H1 (cell line): ENCODE results near the gene CNNM3. TPM values are rescaled to one million over a fixed set of nuclear protein-coding genes. Genes with fewer than 3 reads are reported as not detected.

Source experiments
- GABPA ChIP-seq: IDR thresholded peaks from 2 replicates; pipeline ENCODE4 v1.6.1; 2011; ENCODE audit warnings: mild to moderate bottlenecking, low read length, moderate library complexity, borderline replicate concordance; ENCODE audit not compliant: insufficient read depth
- RXRA ChIP-seq: IDR thresholded peaks from 2 replicates; pipeline ENCODE4 v1.6.1; 2011; ENCODE audit warnings: low read depth, mild to moderate bottlenecking, low read length, moderate library complexity; ENCODE audit not compliant: insufficient read depth
- TEAD4 ChIP-seq: IDR thresholded peaks from 2 replicates; pipeline ENCODE4 v1.6.1; 2012; ENCODE audit warnings: low read depth, low read length, inconsistent platforms, mixed read lengths
- polyA plus RNA-seq, 7 experiments: library from polyadenylated mRNA; depleted of rRNA in 3 of 7; stranded (reverse) in 5 of 7; unstranded in 2 of 7; fragments of >200 nt in 5 of 7; fragments of 200-250 nt in 2 of 7; gene quantifications; 1 replicate in 5 of 7; 2 replicates in 1 of 7; 4 replicates in 1 of 7; pipeline versions ENCODE4 v1.2.1 to v1.2.3, GENCODE V29; 2011 to 2013; ENCODE audit warnings: missing spikeins in 2 of 7, mixed read lengths in 2 of 7
- total RNA-seq: library from RNA; stranded (reverse); fragmentation: NEBNext Ultra II Directional; extraction: Animal tissue kit (Norgen Biotek cat#: 25700); gene quantifications from 2 replicates; pipeline ENCODE4 v1.2.1, GENCODE V29; 2021
- TF ChIP-seq, protein P1 (sequence below): IDR thresholded peaks from 2 replicates; pipeline ENCODE4 v1.6.1; 2011; ENCODE audit warnings: low read depth, mild to moderate bottlenecking, low read length; ENCODE audit not compliant: insufficient read depth

The CNNM3 gene
- total and polyA plus RNA-seq, 2 of the 8 experiments (the other 6 are each of a cell fraction or from before 2014, with no cell fraction given), result 29.1 to 29.2 TPM

DNA sequence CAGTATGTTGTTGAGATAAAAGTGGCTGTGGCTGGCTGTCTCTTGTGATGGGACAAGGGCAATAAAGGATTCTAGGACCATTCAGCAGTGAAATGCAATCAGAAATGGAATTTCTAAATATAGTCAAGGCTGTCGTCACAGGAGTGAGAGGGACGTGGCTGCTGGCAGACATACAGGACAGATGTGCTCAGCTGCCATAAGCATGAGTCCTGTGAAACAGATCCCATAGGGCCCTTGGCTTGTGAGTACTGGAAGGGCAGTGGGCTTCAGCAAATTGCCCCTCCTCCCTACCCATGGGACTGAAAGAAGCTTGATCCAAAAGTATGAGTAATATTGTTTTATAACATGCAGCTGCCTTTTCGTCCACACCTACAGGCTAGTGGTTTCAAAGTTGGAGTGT is 4.2 kb upstream of the CNNM3 start (continued):
- TF ChIP-seq GABPA, result no peak
- TF ChIP-seq RXRA, result no peak
- TF ChIP-seq, protein P1, sequence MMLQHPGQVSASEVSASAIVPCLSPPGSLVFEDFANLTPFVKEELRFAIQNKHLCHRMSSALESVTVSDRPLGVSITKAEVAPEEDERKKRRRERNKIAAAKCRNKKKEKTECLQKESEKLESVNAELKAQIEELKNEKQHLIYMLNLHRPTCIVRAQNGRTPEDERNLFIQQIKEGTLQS, result no peak
- no peak for TF ChIP-seq TEAD4
